ENCODE data around the gene NFKBIE. TPM values are rescaled to one million over a fixed set of nuclear protein-coding genes. Genes with fewer than 3 reads are reported as not detected.

Gene NFKBIE
- polyA plus RNA-seq, 1 donor (not counting 4 experiments of a cell fraction or from before 2014, with no cell fraction given): 7.3 TPM

DNA sequence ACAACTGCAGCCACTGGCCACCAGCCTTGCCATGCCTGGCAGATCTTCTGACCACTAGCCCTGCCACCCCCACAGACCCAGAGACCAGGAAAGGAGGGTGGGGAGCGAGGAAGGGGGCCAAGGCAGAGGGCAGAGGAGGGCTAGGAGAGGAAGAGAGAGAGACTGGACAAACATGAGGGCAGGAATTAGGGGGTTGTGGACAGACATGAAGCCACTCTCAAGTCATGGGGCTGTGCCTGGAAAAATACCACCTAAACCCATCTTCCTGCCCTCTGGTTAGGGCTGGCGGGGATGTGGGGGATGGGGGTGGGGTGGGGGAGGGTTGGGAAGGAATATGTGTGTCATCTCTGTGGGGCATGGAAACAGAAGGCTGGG lies 43.4 kb downstream of the NFKBIE start:
- H3K79me2 ChIP-seq (ENCODE audit: control insufficient read depth, insufficient read depth, low read length): peaks cover 22% of the 10 kb centered on the region
- peaks cover 47% of the 10 kb centered on the region for H3K4me1 ChIP-seq (ENCODE audit: control insufficient read depth, extremely low read depth, insufficient read depth, low read length)
- H3K4me3 ChIP-seq (ENCODE audit: control insufficient read depth in 2 of 3, extremely low read depth in 1 of 3, insufficient read depth in 2 of 3, low read depth in 1 of 3, low read length in 3 of 3): no peak overlapping the region
- FAIRE-seq (no peak), DNase-seq (ENCODE audit: low read depth, low spot score) (no peak)
- H3K9me1 ChIP-seq (ENCODE audit: control insufficient read depth, extremely low read depth, insufficient read depth, low read length): no peaks in the 10 kb centered on the region
- no peak overlapping the region for H3K9ac ChIP-seq (ENCODE audit: control insufficient read depth, extremely low read depth, insufficient read depth, low read length)
- no peaks in the 10 kb centered on the region for H3K27me3 ChIP-seq (ENCODE audit: control insufficient read depth, extremely low read depth, insufficient read depth, low read length)
- H3K27ac ChIP-seq (ENCODE audit: control insufficient read depth, insufficient read depth, low read length): no peak overlapping the region
- no peaks in the 10 kb centered on the region for H3K9me3 ChIP-seq (ENCODE audit: control insufficient read depth, low read depth, low read length)
- H2AFZ ChIP-seq (ENCODE audit: control insufficient read depth, low read length): peak overlapping the region; percentile 9
- TF ChIP-seq, protein P1, sequence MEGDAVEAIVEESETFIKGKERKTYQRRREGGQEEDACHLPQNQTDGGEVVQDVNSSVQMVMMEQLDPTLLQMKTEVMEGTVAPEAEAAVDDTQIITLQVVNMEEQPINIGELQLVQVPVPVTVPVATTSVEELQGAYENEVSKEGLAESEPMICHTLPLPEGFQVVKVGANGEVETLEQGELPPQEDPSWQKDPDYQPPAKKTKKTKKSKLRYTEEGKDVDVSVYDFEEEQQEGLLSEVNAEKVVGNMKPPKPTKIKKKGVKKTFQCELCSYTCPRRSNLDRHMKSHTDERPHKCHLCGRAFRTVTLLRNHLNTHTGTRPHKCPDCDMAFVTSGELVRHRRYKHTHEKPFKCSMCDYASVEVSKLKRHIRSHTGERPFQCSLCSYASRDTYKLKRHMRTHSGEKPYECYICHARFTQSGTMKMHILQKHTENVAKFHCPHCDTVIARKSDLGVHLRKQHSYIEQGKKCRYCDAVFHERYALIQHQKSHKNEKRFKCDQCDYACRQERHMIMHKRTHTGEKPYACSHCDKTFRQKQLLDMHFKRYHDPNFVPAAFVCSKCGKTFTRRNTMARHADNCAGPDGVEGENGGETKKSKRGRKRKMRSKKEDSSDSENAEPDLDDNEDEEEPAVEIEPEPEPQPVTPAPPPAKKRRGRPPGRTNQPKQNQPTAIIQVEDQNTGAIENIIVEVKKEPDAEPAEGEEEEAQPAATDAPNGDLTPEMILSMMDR (optimal IDR thresholded peaks at IDR 0.05 in 1 of 3, IDR thresholded peaks at IDR 0.05 in 1 of 3, conservative IDR thresholded peaks at IDR 0.05 in 1 of 3; ENCODE audit: extremely low read depth in 1 of 3, insufficient read depth in 2 of 3, low read length in 3 of 3): no peak
- TF ChIP-seq EZH2 (IDR thresholded peaks at IDR 0.05; ENCODE audit: low read length): no peak
- H4K20me1 ChIP-seq (ENCODE audit: control insufficient read depth, extremely low read depth, insufficient read depth, low read length): no peaks in the 10 kb centered on the region
- no peaks in the 10 kb centered on the region for H3K36me3 ChIP-seq (ENCODE audit: control insufficient read depth in 2 of 2, extremely low read depth in 1 of 2, insufficient read depth in 2 of 2, low read length in 2 of 2)
- dilution Hi-C loops (cut with MboI; ENCODE audit: extremely low pct_ligation_motif_present, low sequenced_read_pairs): no loop called here
- H3K4me2 ChIP-seq (ENCODE audit: control insufficient read depth, extremely low read depth, insufficient read depth, low read depth, low read length): no peak overlapping the region

DNA sequence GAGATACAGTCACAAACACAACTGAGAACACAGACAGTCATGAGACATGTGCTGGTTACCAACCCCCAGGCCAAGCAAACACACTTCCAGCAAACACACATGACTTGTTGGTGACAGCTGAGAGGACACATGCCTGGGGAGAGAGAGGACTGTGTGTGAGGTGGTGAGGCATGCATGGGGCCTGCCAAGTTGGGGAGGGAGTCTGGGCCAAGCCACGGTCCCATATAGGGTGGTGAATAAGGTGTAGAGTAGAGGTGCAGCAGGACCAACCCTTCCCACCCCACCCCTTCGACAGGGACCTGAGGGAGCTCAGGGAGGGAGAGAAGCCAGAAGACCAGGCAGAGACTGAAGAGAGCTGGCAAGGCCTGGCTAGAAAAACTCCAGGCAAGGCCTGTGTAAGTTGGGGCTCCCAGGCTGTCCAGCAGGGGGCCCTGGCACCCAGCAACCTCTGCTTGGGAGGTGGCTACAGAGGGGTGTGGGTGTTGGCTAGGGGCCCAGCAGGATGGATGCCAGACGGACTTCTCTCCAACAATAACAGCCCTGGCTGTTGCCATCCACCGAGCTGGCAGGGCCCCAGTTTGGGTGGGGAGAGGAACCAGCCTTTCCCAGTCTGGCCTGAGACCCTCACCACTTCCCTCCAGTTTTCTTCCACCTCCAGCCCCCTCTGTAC lies 43.9 kb downstream of the NFKBIE start:
- H3K79me2 ChIP-seq (ENCODE audit: control insufficient read depth, insufficient read depth, low read length): peaks cover 22% of the 10 kb centered on the region
- no peak for FAIRE-seq
- H3K27ac ChIP-seq (ENCODE audit: control insufficient read depth, insufficient read depth, low read length): no peak overlapping the region
- TF ChIP-seq, protein P1 (optimal IDR thresholded peaks at IDR 0.05 in 1 of 3, IDR thresholded peaks at IDR 0.05 in 1 of 3, conservative IDR thresholded peaks at IDR 0.05 in 1 of 3; ENCODE audit: extremely low read depth in 1 of 3, insufficient read depth in 2 of 3, low read length in 3 of 3): peak in 2 of 3 experiments; percentile 70 to 93
- TF ChIP-seq EZH2 (IDR thresholded peaks at IDR 0.05; ENCODE audit: low read length): no peak
- DNase-seq (ENCODE audit: low read depth, low spot score): no peak
- H3K4me1 ChIP-seq (ENCODE audit: control insufficient read depth, extremely low read depth, insufficient read depth, low read length): peaks cover 47% of the 10 kb centered on the region
- H3K27me3 ChIP-seq (ENCODE audit: control insufficient read depth, extremely low read depth, insufficient read depth, low read length): no peaks in the 10 kb centered on the region
- H3K9ac ChIP-seq (ENCODE audit: control insufficient read depth, extremely low read depth, insufficient read depth, low read length): no peak overlapping the region
- H3K9me1 ChIP-seq (ENCODE audit: control insufficient read depth, extremely low read depth, insufficient read depth, low read length): no peaks in the 10 kb centered on the region
- dilution Hi-C loops (cut with MboI; ENCODE audit: extremely low pct_ligation_motif_present, low sequenced_read_pairs): no loop called here
- no peaks in the 10 kb centered on the region for H4K20me1 ChIP-seq (ENCODE audit: control insufficient read depth, extremely low read depth, insufficient read depth, low read length)
- no peaks in the 10 kb centered on the region for H3K9me3 ChIP-seq (ENCODE audit: control insufficient read depth, low read depth, low read length)
- H3K4me2 ChIP-seq (ENCODE audit: control insufficient read depth, extremely low read depth, insufficient read depth, low read depth, low read length): no peak overlapping the region
- H3K4me3 ChIP-seq (ENCODE audit: control insufficient read depth in 2 of 3, extremely low read depth in 1 of 3, insufficient read depth in 2 of 3, low read depth in 1 of 3, low read length in 3 of 3): no peak overlapping the region
- H3K36me3 ChIP-seq (ENCODE audit: control insufficient read depth in 2 of 2, extremely low read depth in 1 of 2, insufficient read depth in 2 of 2, low read length in 2 of 2): no peaks in the 10 kb centered on the region
- peak overlapping the region; percentile 34 for H2AFZ ChIP-seq (ENCODE audit: control insufficient read depth, low read length)
